Endothelial cell of umbilical vein (primary cell): ENCODE data around the gene MPV17. TPM values are rescaled to one million over a fixed set of nuclear protein-coding genes. Genes with fewer than 3 reads are reported as not detected.

ENCODE experiments used
- BruUV-seq: library from RNA; stranded (reverse); fragments of 400-500 nt; replicated peaks from 2 replicates; lab custom pipeline; 2021; lab: Mats Ljungman, UMichigan
- CTCF ChIA-PET: fragments of 300-600, 350-600 bp; sonication (Branson Sonifier 250); formaldehyde crosslinking; loops from one replicate; lab custom pipeline; 2021; ENCODE audit warnings: antibody characterized with exemption, inconsistent platforms; lab: Charles Lee
- POLR2A ChIA-PET: fragments of 300-600, 350-600 bp; sonication (Branson Sonifier 250); formaldehyde crosslinking; loops from one replicate; lab custom pipeline; 2021; ENCODE audit warnings: antibody characterized with exemption, inconsistent platforms; lab: Charles Lee
- DNase-seq: peaks from one replicate; pipeline ENCODE4 v3.0.0-alpha.2; 2011; ENCODE audit warnings: low read depth, low spot score
- FAIRE-seq: peaks from 2 replicates; lab custom pipeline; 2011; peaks lifted over from hg19 to GRCh38; lab: Jason Lieb, UNC
- H2AFZ ChIP-seq: 2 replicates; pipeline ENCODE4 v1.6.0; 2012; ENCODE audit warnings: low read depth, low read length, control low read depth, inconsistent platforms
- H3K27ac ChIP-seq: 2 replicates; pipeline ENCODE4 v1.5.1; 2011; ENCODE audit warnings: low read depth, mild to moderate bottlenecking, control low read depth, low read length, moderate library complexity; ENCODE audit not compliant: insufficient read depth
- H3K27me3 ChIP-seq, 2 experiments: 2 replicates each; pipeline versions ENCODE4 v1.6.0 to v1.6.1; 2011; ENCODE audit warnings: low read length in 2 of 2, mixed read lengths in 1 of 2; ENCODE audit not compliant: control insufficient read depth in 2 of 2, insufficient read depth in 2 of 2
- H3K36me3 ChIP-seq, 2 experiments: 2 replicates in 1 of 2; 3 replicates in 1 of 2; pipeline ENCODE4 v1.5.1; 2011; ENCODE audit warnings: low read length in 2 of 2, mild to moderate bottlenecking in 1 of 2, moderate library complexity in 1 of 2; ENCODE audit not compliant: control insufficient read depth in 2 of 2, insufficient read depth in 2 of 2; ENCODE audit errors: extremely low read depth in 1 of 2
- H3K4me1 ChIP-seq: 3 replicates; pipeline ENCODE4 v1.5.1; 2011; ENCODE audit warnings: mild to moderate bottlenecking, low read length; ENCODE audit not compliant: control insufficient read depth, insufficient read depth; ENCODE audit errors: extremely low read depth
- H3K4me2 ChIP-seq: 2 replicates; pipeline ENCODE4 v1.6.1; 2011; ENCODE audit warnings: low read length, control low read depth, mixed read lengths; ENCODE audit not compliant: insufficient read depth
- H3K4me3 ChIP-seq, 3 experiments: fragments of 200-600 bp in 1 of 3; sonication (generic), shearing (Covaris generic) in 1 of 3; replicated peaks in 1 of 3; 2 replicates each; pipeline ENCODE4 v1.5.1; 2011 to 2016; ENCODE audit warnings: control low read depth in 3 of 3, low read length in 3 of 3, mild to moderate bottlenecking in 2 of 3, inconsistent platforms in 1 of 3, low read depth in 1 of 3, moderate library complexity in 1 of 3; ENCODE audit not compliant: insufficient read depth in 1 of 3
- H3K79me2 ChIP-seq: 2 replicates; pipeline ENCODE4 v1.6.0; 2012; ENCODE audit warnings: low read length, inconsistent platforms; ENCODE audit not compliant: control insufficient read depth, insufficient read depth
- H3K9ac ChIP-seq: replicated peaks from 2 replicates; pipeline ENCODE3; 2011; ENCODE audit warnings: low read length, control low read depth; ENCODE audit not compliant: insufficient read depth; ENCODE audit errors: extremely low read depth
- H3K9me1 ChIP-seq: replicated peaks from 3 replicates; pipeline ENCODE4 v1.6.0; 2011; ENCODE audit warnings: mild to moderate bottlenecking, low read length; ENCODE audit not compliant: control insufficient read depth, insufficient read depth; ENCODE audit errors: extremely low read depth
- H3K9me3 ChIP-seq: replicated peaks from 2 replicates; pipeline ENCODE4 v1.5.1; 2012; ENCODE audit warnings: low read length, inconsistent platforms; ENCODE audit not compliant: control insufficient read depth, insufficient read depth
- H4K20me1 ChIP-seq: replicated peaks from 2 replicates; pipeline ENCODE3; 2011; ENCODE audit warnings: mild to moderate bottlenecking, low read length; ENCODE audit not compliant: control insufficient read depth, insufficient read depth; ENCODE audit errors: extremely low read depth
- CTCF ChIP-seq, 2 donors: IDR thresholded peaks; 1 replicate in 1 of 2; 2 replicates in 1 of 2; pipeline ENCODE4 v1.5.1; 2011; ENCODE audit warnings: low read length in 2 of 2, mild to moderate bottlenecking in 2 of 2, moderate library complexity in 2 of 2, control low read depth in 1 of 2, inconsistent platforms in 1 of 2, low read depth in 1 of 2; ENCODE audit not compliant: insufficient read depth in 1 of 2; ENCODE audit errors: extremely low read depth in 1 of 2
- EZH2 ChIP-seq: IDR thresholded peaks from 2 replicates; pipeline ENCODE4 v1.6.1; 2012; ENCODE audit warnings: borderline replicate concordance, low read depth, mild to moderate bottlenecking, moderate library complexity, low read length, inconsistent platforms; ENCODE audit not compliant: severe bottlenecking
- FOS ChIP-seq: IDR thresholded peaks from 2 replicates; pipeline ENCODE4 v1.6.1; 2011; ENCODE audit warnings: mild to moderate bottlenecking, low read length, moderate library complexity, borderline replicate concordance; ENCODE audit not compliant: insufficient read depth
- GATA2 ChIP-seq: IDR thresholded peaks from 2 replicates; pipeline ENCODE4 v1.7.0; 2011; ENCODE audit warnings: low read depth, mild to moderate bottlenecking, moderate library complexity, mixed read lengths, low read length; ENCODE audit not compliant: insufficient read length, insufficient read depth
- JUN ChIP-seq: IDR thresholded peaks from 2 replicates; pipeline ENCODE4 v1.6.1; 2011; ENCODE audit warnings: borderline replicate concordance, low read depth; ENCODE audit not compliant: insufficient read length, insufficient read depth
- MYC ChIP-seq: IDR thresholded peaks from one replicate; pipeline ENCODE4 v1.6.1; 2011; ENCODE audit warnings: mild to moderate bottlenecking, low read depth, low read length
- dilution Hi-C: fragments of 300-500 bp; cut with MboI; formaldehyde crosslinking; loops from one replicate; pipeline ENCODE4 v1.15.0; 2019; ENCODE audit warnings: low sequenced_read_pairs; ENCODE audit not compliant: extremely low pct_ligation_motif_present
- intact Hi-C: fragments of 100-400 bp; cut with micrococcal nuclease; formaldehyde crosslinking; loops from one replicate; pipeline ENCODE4 v1.10.0; 2022
- polyA plus RNA-seq, 4 experiments: library from polyadenylated mRNA; depleted of rRNA in 3 of 4; stranded (reverse) in 3 of 4; unstranded in 1 of 4; fragments of >200 nt; gene quantifications; 2 replicates each; pipeline versions ENCODE4 v1.2.1 to v1.2.3, GENCODE V29; 2011 to 2012; ENCODE audit warnings: missing spikeins in 1 of 4
- total RNA-seq: library from RNA; stranded (reverse); gene quantifications from 2 replicates; pipeline ENCODE4 v1.2.3, GENCODE V29; 2021

Gene MPV17
- total and polyA plus RNA-seq, 2 donors (not counting 3 experiments of a cell fraction or from before 2014, with no cell fraction given), result 74.7 to 267 TPM

- Histone ChIP-seq H3K4me2 (no peak within 1 kb of the TSS), H3K4me3 (no peak within 1 kb of the TSS), H3K9ac (no peak within 1 kb of the TSS), H4K20me1 (no peaks in the 10 kb centered on the region), H2AFZ (peak within 1 kb of the TSS; percentile 9), H3K36me3 (no peaks in the 10 kb centered on the region), H3K4me1 (peaks cover 6% of the 10 kb centered on the region), H3K9me1 (no peaks in the 10 kb centered on the region), H3K79me2 (no peaks in the 10 kb centered on the region), H3K27ac (no peak within 1 kb of the TSS), H3K9me3 (no peaks in the 10 kb centered on the region), H3K27me3 (no peaks in the 10 kb centered on the region)
- dilution Hi-C loops, result no loop called here
- BruUV-seq, result no TSS peak
- no peak for DNase-seq
- intact Hi-C loops, result loop anchor here (10.0 kb wide), 1 partner anchor 317 kb away; no protein-coding TSS in a partner anchor
- CTCF ChIA-PET, result interaction anchor here (1.3 to 9.1 kb wide), 10 partner anchors 9 to 197 kb away, joined by 3 to 143 read pairs (median 42); partner anchors contain the start of genes PREB and SLC30A3
- no peak for FAIRE-seq
- POLR2A ChIA-PET, result no interaction called here
- no peak for TF ChIP-seq JUN
- no peak for TF ChIP-seq MYC
- no peak for TF ChIP-seq EZH2
- TF ChIP-seq CTCF (IDR thresholded peaks at IDR 0.05; ENCODE audit: extremely low read depth in 1 of 2, insufficient read depth in 1 of 2, low read depth in 1 of 2, low read length in 2 of 2), result no peak
- TF ChIP-seq FOS, result no peak
- no peak for TF ChIP-seq GATA2
Observed at GRCh38 chr2:27281855-27282559, 40.9 kb downstream of the MPV17 start, which contains the start of gene TRIM54. Gene TRIM54 (plus strand): TSS chr2:27282429. CDS start chr2:27282732, 303 bp downstream.
